Measurements from ENCODE around the gene TCF12. TPM values are rescaled to one million over a fixed set of nuclear protein-coding genes. Genes with fewer than 3 reads are reported as not detected.

The TCF12 gene
- total RNA-seq, 1 donor from 2014 or later = 68.9 TPM

DNA sequence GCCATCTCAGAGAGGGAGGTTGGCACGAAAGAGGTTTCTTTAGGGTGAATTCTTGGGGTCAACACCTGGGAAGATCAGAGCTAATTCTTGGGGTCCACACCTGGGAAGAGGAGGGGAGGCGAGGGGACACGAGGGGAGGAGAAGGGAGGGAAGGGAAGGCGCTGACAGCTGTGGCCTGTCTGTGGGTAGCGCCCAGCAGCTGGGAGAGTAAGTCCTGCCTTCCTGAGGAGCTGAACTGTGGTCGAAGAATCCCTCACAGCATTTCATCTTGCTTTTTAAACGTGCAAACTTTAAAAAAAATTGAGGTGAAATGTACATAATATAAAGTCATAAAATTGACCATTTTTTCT lies 394.7 kb downstream of the TCF12 start:
- TF ChIP-seq CTCF (conservative IDR thresholded peaks at IDR 0.05; ENCODE audit: low read depth, low read length) = no peak
- no peak for DNase-seq (ENCODE audit: low read depth)
- H3K4me3 ChIP-seq (ENCODE audit: low read depth, low read length) = no peak overlapping the region

- TF ChIP-seq CTCF (conservative IDR thresholded peaks at IDR 0.05; ENCODE audit: low read depth, low read length) = no peak
- DNase-seq (ENCODE audit: low read depth) = no peak
- H3K4me3 ChIP-seq (ENCODE audit: low read depth, low read length) = no peak overlapping the region
These were observed 395.8 kb downstream of the TCF12 start for GRCh38 chr15:57314221-57314620.

GRCh38 chr15:57316451-57316850 lies 398.0 kb downstream of the TCF12 start:
- H3K4me3 ChIP-seq (ENCODE audit: low read depth, low read length) = no peak overlapping the region
- no peak for TF ChIP-seq CTCF (conservative IDR thresholded peaks at IDR 0.05; ENCODE audit: low read depth, low read length)
- no peak for DNase-seq (ENCODE audit: low read depth)

GRCh38 chr15:57319226-57319918 lies 400.9 kb downstream of the TCF12 start:
- DNase-seq (ENCODE audit: low read depth) = no peak
- TF ChIP-seq CTCF (conservative IDR thresholded peaks at IDR 0.05; ENCODE audit: low read depth, low read length) = no peak
- H3K4me3 ChIP-seq (ENCODE audit: low read depth, low read length) = no peak overlapping the region

DNA sequence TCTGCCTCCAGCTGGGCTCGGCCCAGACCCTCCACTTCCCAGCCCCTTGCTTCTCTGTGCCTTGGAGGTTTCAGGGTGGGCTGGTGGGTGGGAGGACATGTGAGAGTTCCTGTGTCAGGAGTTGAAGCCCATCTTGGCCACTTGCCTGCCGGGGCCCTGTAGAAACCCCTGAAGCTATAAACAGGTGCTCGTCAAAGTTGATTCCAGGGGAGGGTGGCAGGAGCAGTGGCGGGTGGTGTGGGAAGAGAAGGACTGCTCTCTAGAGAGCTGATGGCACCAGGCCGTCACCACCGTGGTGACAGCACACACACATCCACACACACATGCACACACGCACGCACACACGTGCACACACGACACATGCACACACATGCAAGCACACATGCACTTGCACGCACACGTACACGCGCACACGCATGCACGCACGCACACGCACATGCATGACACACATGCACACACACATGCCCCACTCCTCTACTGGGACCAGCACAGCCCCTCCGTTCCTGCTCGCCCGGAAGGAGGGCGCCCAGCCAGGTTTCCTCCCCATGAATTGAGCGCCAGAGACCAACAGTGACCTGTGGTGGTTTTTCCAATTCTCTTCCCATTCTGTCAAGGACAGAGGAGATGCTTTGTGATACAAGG lies 401.6 kb downstream of the TCF12 start:
- no peak for TF ChIP-seq CTCF (conservative IDR thresholded peaks at IDR 0.05; ENCODE audit: low read depth, low read length)
- DNase-seq (ENCODE audit: low read depth) = no peak
- no peak overlapping the region for H3K4me3 ChIP-seq (ENCODE audit: low read depth, low read length)

DNA sequence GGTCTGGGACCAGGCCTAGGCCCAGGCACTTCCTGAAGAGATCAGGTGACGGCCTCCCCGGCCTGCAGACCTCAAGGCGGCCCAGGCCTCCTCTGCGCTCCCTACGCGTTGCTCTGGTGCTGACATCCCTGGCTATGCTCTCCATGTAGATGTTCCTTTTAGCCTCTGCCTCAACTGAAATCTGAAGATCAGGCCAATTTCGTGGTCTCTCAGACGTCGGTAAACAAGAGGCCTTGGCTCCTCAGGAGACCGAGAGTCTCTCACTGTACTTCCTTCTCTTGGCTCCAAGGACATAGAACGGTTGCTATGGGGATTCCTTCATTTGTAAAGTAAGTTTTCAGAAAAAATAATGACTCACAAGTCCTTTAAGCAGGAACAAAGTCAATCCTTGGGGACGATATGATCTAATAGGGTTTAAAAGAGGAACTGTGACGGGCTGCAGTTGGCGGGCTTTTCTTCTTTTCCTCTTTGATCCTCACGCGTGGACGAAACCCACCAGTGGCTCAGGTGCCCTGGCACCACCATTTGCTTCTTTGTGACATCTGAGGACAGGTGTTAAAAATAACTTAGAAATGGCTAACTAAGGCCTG lies 402.3 kb downstream of the TCF12 start:
- no peak for TF ChIP-seq CTCF (conservative IDR thresholded peaks at IDR 0.05; ENCODE audit: low read depth, low read length)
- H3K4me3 ChIP-seq (ENCODE audit: low read depth, low read length) = no peak overlapping the region
- no peak for DNase-seq (ENCODE audit: low read depth)
